ENCODE measurements around the gene DNAJC10.

GRCh38 chr2:182741620-182742019 lies 25.6 kb downstream of the DNAJC10 start:
- TF ChIP-seq POLR2A (IDR thresholded peaks at IDR 0.05) (no peak), CTCF (IDR thresholded peaks at IDR 0.05) (no peak)

Data from prostate gland (tissue), 2 donors.